IMR-90 (cell line): ENCODE results near the gene GNB1L.

Experiments
- BHLHE40 ChIP-seq: fragments of 150-350 bp; IDR thresholded peaks from 2 replicates; pipeline ENCODE4 v1.6.1; 2016; ENCODE audit warnings: mild to moderate bottlenecking, low read depth, low read length
- CEBPB ChIP-seq: IDR thresholded peaks from 2 replicates; pipeline ENCODE4 v1.6.1; 2012; ENCODE audit warnings: low read depth, low read length, improper control_type of control experiment
- CHD1 ChIP-seq: IDR thresholded peaks from 2 replicates; pipeline ENCODE4 v1.6.1; 2012; ENCODE audit warnings: low read depth, low read length, improper control_type of control experiment
- FOS ChIP-seq: fragments of 150-350 bp; IDR thresholded peaks from 2 replicates; pipeline ENCODE4 v1.6.1; 2016; ENCODE audit warnings: low read depth, low read length
- MAFK ChIP-seq: IDR thresholded peaks from 2 replicates; pipeline ENCODE4 v1.6.1; 2012; ENCODE audit warnings: low read depth, low read length, improper control_type of control experiment
- MAZ ChIP-seq: IDR thresholded peaks from 2 replicates; pipeline ENCODE4 v1.6.1; 2012; ENCODE audit warnings: low read depth, mild to moderate bottlenecking, low read length, improper control_type of control experiment, moderate library complexity, borderline replicate concordance
- NFE2L2 ChIP-seq: fragments of 150-350 bp; IDR thresholded peaks from 2 replicates; pipeline ENCODE4 v1.6.1; 2016; ENCODE audit warnings: low read depth, mild to moderate bottlenecking, low read length
- POLR2A ChIP-seq: IDR thresholded peaks from 2 replicates; pipeline ENCODE4 v1.6.1; 2012; ENCODE audit warnings: mild to moderate bottlenecking, low read depth, low read length
- RAD21 ChIP-seq: IDR thresholded peaks from 2 replicates; pipeline ENCODE4 v1.6.1; 2012; ENCODE audit warnings: low read length, improper control_type of control experiment
- RCOR1 ChIP-seq: IDR thresholded peaks from 2 replicates; pipeline ENCODE4 v1.6.1; 2012; ENCODE audit warnings: mild to moderate bottlenecking, low read length, improper control_type of control experiment; ENCODE audit not compliant: insufficient replicate concordance
- RFX5 ChIP-seq: IDR thresholded peaks from 2 replicates; pipeline ENCODE4 v1.8.0; 2012; ENCODE audit warnings: low read depth, mild to moderate bottlenecking, low read length, moderate library complexity
- TF ChIP-seq, protein P1 (sequence below): conservative IDR thresholded peaks from 2 replicates; pipeline ENCODE4 v1.5.1; 2012; ENCODE audit warnings: mild to moderate bottlenecking, low read depth, low read length, improper control_type of control experiment
- TF ChIP-seq, protein P2 (sequence below): fragments of 150-350 bp; IDR thresholded peaks from 2 replicates; pipeline ENCODE4 v1.6.1; 2017; ENCODE audit warnings: mild to moderate bottlenecking, antibody characterized with exemption, low read length, low read depth
- TF ChIP-seq, protein P3 (sequence below): fragments of 150-350 bp; IDR thresholded peaks from 2 replicates; pipeline ENCODE4 v1.6.1; 2016; ENCODE audit warnings: low read depth, mild to moderate bottlenecking, low read length, moderate library complexity, borderline replicate concordance

DNA sequence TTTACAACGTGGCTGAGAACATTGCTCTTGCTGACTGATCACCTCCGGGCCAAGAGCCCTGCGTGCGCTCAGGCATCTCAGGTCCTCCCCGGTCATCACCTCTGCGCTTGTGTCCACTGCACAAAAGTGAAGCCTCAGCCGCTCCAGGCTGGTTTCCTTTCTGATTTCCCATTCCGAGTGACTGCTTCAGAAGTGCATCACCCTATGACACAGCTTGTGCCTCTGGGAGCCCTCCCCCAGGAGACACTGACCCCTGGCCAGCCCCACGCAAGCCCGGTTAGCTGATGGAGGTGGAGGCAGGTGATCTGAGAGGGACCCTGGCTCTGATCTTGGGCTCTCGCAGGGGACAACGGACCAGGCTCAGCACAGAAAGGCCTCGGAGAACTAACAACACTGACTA lies 38.3 kb upstream of the GNB1L start:
- TF ChIP-seq RFX5 (no peak), NFE2L2 (no peak), POLR2A (no peak), FOS (no peak), CHD1 (no peak), CEBPB (no peak), MAZ (no peak), RCOR1 (no peak), RAD21 (no peak), MAFK (no peak), BHLHE40 (no peak)
- TF ChIP-seq, protein P1, sequence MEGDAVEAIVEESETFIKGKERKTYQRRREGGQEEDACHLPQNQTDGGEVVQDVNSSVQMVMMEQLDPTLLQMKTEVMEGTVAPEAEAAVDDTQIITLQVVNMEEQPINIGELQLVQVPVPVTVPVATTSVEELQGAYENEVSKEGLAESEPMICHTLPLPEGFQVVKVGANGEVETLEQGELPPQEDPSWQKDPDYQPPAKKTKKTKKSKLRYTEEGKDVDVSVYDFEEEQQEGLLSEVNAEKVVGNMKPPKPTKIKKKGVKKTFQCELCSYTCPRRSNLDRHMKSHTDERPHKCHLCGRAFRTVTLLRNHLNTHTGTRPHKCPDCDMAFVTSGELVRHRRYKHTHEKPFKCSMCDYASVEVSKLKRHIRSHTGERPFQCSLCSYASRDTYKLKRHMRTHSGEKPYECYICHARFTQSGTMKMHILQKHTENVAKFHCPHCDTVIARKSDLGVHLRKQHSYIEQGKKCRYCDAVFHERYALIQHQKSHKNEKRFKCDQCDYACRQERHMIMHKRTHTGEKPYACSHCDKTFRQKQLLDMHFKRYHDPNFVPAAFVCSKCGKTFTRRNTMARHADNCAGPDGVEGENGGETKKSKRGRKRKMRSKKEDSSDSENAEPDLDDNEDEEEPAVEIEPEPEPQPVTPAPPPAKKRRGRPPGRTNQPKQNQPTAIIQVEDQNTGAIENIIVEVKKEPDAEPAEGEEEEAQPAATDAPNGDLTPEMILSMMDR: no peak
- TF ChIP-seq, protein P2, sequence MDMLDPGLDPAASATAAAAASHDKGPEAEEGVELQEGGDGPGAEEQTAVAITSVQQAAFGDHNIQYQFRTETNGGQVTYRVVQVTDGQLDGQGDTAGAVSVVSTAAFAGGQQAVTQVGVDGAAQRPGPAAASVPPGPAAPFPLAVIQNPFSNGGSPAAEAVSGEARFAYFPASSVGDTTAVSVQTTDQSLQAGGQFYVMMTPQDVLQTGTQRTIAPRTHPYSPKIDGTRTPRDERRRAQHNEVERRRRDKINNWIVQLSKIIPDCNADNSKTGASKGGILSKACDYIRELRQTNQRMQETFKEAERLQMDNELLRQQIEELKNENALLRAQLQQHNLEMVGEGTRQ: no peak
- TF ChIP-seq, protein P3, sequence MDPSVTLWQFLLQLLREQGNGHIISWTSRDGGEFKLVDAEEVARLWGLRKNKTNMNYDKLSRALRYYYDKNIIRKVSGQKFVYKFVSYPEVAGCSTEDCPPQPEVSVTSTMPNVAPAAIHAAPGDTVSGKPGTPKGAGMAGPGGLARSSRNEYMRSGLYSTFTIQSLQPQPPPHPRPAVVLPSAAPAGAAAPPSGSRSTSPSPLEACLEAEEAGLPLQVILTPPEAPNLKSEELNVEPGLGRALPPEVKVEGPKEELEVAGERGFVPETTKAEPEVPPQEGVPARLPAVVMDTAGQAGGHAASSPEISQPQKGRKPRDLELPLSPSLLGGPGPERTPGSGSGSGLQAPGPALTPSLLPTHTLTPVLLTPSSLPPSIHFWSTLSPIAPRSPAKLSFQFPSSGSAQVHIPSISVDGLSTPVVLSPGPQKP: no peak
